ENCODE data around the gene KDM4F.
"Not testable (repeated sequence)": the region's sequence is repeated elsewhere in the genome, so short reads cannot be mapped to it uniquely, and the experiment has no call there.

KDM4F gene

DNA sequence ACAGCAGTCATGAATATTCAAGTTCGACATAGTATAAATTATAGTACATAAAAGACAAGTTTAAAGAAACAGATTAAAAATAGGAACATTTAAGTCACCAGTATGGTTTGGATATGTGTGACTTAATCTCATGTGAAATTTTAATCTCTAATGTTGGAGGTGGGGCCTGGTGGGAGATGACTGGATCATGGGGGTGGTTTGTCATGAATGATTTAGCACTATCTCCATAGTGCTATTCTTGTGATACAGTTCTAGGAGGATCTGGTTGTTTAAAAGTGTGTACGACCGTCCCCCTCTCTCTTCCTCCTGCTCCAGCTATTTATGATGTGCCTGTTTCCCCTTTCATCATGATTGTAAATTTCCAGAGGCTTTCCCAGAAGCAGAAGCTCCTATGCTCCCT is 20.9 kb upstream of the KDM4F start:
- TF ChIP-seq CTCF (IDR thresholded peaks at IDR 0.05; ENCODE audit: low read depth, low read length, missing control alignments): no peak
- no peak for DNase-seq (ENCODE audit: extremely low read depth, low read depth)

DNA sequence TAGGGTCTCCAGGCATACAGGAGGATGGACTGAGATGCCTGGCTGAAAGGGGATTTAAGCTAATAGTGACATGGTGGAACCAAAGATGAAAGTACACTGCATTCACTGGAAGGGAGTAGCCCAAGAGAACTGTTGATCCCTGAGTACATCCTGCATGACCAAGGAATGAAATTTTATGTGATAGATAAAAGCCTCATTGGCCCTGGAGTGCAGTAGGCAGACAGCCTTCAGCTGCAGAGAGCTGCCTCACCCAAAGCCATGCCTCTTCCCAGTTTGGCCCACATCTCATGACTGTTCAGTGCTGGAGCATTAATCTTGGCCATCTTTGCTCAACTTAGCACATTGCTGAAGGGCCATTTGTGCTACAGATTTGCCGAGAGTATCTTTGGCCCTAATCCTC is 16.2 kb upstream of the KDM4F start:
- no peak for DNase-seq (ENCODE audit: extremely low read depth, low read depth)
- TF ChIP-seq CTCF (IDR thresholded peaks at IDR 0.05; ENCODE audit: low read depth, low read length, missing control alignments): no peak
- no peak overlapping the region for H3K4me3 ChIP-seq (replicated peaks; ENCODE audit: low read depth, low read length)

More for the DNA sequence above, 20.9 kb upstream of the KDM4F start:
- no peak overlapping the region for H3K4me3 ChIP-seq (replicated peaks; ENCODE audit: low read depth, low read length)

GRCh38 chr11:95035316-95035715 is 13.9 kb upstream of the KDM4F start:
- no peak overlapping the region for H3K4me3 ChIP-seq (replicated peaks; ENCODE audit: low read depth, low read length)
- TF ChIP-seq CTCF (IDR thresholded peaks at IDR 0.05; ENCODE audit: low read depth, low read length, missing control alignments): no peak

GRCh38 chr11:95037356-95038035 is 11.7 kb upstream of the KDM4F start:
- H3K4me3 ChIP-seq (replicated peaks; ENCODE audit: low read depth, low read length): 0 out of 2 replicates have a peak overlapping the region, but pooled peaks have one; percentile 5
- not testable (repeated sequence) for DNase-seq (ENCODE audit: extremely low read depth, low read depth)

More at GRCh38 chr11:95035316-95035715, 13.9 kb upstream of the KDM4F start:
- no peak for DNase-seq (ENCODE audit: extremely low read depth, low read depth)

DNA sequence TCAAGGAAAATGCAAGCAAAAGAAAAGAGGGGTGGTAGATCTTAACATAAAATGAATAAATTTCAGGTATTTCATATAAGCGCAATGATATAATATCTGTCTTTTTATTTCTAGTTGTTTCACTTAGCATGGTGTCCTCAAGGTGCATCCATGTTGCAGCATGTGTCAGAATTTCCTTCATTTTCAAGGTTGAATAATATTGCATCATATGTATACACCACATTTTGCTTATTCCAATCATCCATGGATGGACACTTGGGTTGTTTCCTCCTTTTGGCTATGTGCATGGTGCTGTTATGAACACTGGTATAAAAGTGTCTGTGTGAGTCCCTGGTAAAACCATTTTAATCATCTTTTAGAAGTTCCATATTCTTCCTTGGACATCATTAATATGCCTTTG is 7.0 kb upstream of the KDM4F start:
- DNase-seq (ENCODE audit: extremely low read depth, low read depth): no peak
- H3K4me3 ChIP-seq (replicated peaks; ENCODE audit: low read depth, low read length): no peak overlapping the region
- no peak for TF ChIP-seq CTCF (IDR thresholded peaks at IDR 0.05; ENCODE audit: low read depth, low read length, missing control alignments)

- no peak overlapping the region for H3K4me3 ChIP-seq (replicated peaks; ENCODE audit: low read depth, low read length)
- no peak for TF ChIP-seq CTCF (IDR thresholded peaks at IDR 0.05; ENCODE audit: low read depth, low read length, missing control alignments)
Observed at GRCh38 chr11:95042906-95043305, 6.3 kb upstream of the KDM4F start.

GRCh38 chr11:95044010-95044409 is 5.2 kb upstream of the KDM4F start:
- no peak overlapping the region for H3K4me3 ChIP-seq (replicated peaks; ENCODE audit: low read depth, low read length)
- no peak for TF ChIP-seq CTCF (IDR thresholded peaks at IDR 0.05; ENCODE audit: low read depth, low read length, missing control alignments)
- DNase-seq (ENCODE audit: extremely low read depth, low read depth): no peak

More at GRCh38 chr11:95042906-95043305, 6.3 kb upstream of the KDM4F start:
- DNase-seq (ENCODE audit: extremely low read depth, low read depth): no peak
